ENCODE results near the gene MYL1.

MYL1 gene

GRCh38 chr2:210259687-210260086 lies 55.3 kb downstream of the MYL1 start:
- Histone ChIP-seq H3K9me3 (ENCODE audit: insufficient read depth, low read depth, low read length) (no peaks in the 10 kb centered on the region), H4K20me1 (ENCODE audit: insufficient read depth, low read length, poor library complexity, severe bottlenecking) (no peaks in the 10 kb centered on the region), H3K79me2 (ENCODE audit: insufficient read depth, low read length) (no peaks in the 10 kb centered on the region), H3K4me1 (ENCODE audit: insufficient read depth, low read length, poor library complexity, severe bottlenecking) (no peaks in the 10 kb centered on the region), H3K9me2 (replicated peaks; ENCODE audit: low read depth, low read length) (no peaks in the 10 kb centered on the region), H3F3A (ENCODE audit: low read depth) (no peaks in the 10 kb centered on the region), H3K4me3 (ENCODE audit: low read length, poor library complexity, severe bottlenecking) (no peak overlapping the region), H3K36me3 (ENCODE audit: insufficient read depth, low read length) (no peaks in the 10 kb centered on the region), H3K4me2 (ENCODE audit: low read depth, low read length, poor library complexity, severe bottlenecking) (no peak overlapping the region), H3K27me3 (ENCODE audit: insufficient read depth, low read length, poor library complexity, severe bottlenecking) (no peaks in the 10 kb centered on the region), H2AFZ (ENCODE audit: low read length) (no peak overlapping the region), H3K9ac (ENCODE audit: low read depth, low read length, poor library complexity, severe bottlenecking) (no peak overlapping the region)
- TF ChIP-seq, protein P1, sequence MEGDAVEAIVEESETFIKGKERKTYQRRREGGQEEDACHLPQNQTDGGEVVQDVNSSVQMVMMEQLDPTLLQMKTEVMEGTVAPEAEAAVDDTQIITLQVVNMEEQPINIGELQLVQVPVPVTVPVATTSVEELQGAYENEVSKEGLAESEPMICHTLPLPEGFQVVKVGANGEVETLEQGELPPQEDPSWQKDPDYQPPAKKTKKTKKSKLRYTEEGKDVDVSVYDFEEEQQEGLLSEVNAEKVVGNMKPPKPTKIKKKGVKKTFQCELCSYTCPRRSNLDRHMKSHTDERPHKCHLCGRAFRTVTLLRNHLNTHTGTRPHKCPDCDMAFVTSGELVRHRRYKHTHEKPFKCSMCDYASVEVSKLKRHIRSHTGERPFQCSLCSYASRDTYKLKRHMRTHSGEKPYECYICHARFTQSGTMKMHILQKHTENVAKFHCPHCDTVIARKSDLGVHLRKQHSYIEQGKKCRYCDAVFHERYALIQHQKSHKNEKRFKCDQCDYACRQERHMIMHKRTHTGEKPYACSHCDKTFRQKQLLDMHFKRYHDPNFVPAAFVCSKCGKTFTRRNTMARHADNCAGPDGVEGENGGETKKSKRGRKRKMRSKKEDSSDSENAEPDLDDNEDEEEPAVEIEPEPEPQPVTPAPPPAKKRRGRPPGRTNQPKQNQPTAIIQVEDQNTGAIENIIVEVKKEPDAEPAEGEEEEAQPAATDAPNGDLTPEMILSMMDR (conservative IDR thresholded peaks at IDR 0.05; ENCODE audit: low read length), result no peak
- no peak for TF ChIP-seq EZH2phosphoT487 (IDR thresholded peaks at IDR 0.05; ENCODE audit: borderline replicate concordance)

DNA sequence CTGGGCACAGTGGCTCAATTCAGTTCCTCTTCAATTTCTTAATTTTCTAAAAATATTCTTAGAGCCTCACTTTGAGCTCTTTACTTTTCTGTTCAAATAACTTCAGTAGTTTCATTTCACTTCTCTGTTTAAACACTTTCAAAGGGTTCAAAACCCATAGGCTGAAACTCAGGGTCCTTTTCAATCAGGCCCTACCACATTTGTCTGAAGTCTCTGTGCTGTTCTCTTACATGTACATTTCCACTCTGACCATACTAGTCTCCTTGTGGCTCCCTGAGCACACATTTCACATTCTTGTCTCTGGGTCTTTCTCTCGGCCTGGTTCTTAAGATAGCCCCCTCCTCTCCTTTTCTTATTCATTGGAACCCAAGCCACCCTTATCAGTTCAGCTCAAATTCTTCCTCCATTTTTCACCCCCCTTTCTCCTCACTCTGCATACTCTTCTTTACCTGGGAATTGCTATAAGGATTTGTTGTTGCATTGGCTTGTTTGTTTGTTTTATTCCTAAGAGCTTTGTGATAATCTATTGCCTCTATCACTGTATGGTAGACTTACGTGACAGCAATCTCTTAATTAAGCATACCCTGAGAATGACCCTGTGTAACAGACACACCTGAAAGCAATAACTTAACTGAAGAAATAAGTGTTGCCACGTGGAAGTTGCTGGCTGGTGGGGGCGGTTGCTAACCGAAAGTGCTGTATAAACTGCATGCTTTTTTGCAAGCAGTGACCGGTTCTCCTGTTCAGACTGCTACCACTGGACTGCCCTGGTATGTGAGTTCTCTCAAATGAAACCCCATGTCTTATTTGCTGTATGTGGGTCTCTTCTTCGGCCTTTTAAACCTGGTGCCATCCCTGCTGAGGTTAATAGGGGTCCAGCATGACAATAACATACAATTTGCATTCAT lies 62.0 kb downstream of the MYL1 start:
- H3K79me2 ChIP-seq (ENCODE audit: insufficient read depth, low read length), result no peaks in the 10 kb centered on the region
- H3K36me3 ChIP-seq (ENCODE audit: insufficient read depth, low read length), result no peaks in the 10 kb centered on the region
- no peaks in the 10 kb centered on the region for H4K20me1 ChIP-seq (ENCODE audit: insufficient read depth, low read length, poor library complexity, severe bottlenecking)
- no peaks in the 10 kb centered on the region for H3K4me1 ChIP-seq (ENCODE audit: insufficient read depth, low read length, poor library complexity, severe bottlenecking)
- no peak overlapping the region for H3K9ac ChIP-seq (ENCODE audit: low read depth, low read length, poor library complexity, severe bottlenecking)
- H3K4me2 ChIP-seq (ENCODE audit: low read depth, low read length, poor library complexity, severe bottlenecking), result no peak overlapping the region
- no peaks in the 10 kb centered on the region for H3F3A ChIP-seq (ENCODE audit: low read depth)
- TF ChIP-seq EZH2phosphoT487 (IDR thresholded peaks at IDR 0.05; ENCODE audit: borderline replicate concordance), result no peak
- TF ChIP-seq, protein P1 (conservative IDR thresholded peaks at IDR 0.05; ENCODE audit: low read length), result no peak
- no peak overlapping the region for H3K4me3 ChIP-seq (ENCODE audit: low read length, poor library complexity, severe bottlenecking)
- no peaks in the 10 kb centered on the region for H3K9me3 ChIP-seq (ENCODE audit: insufficient read depth, low read depth, low read length)
- H3K27me3 ChIP-seq (ENCODE audit: insufficient read depth, low read length, poor library complexity, severe bottlenecking), result no peaks in the 10 kb centered on the region
- no peaks in the 10 kb centered on the region for H3K9me2 ChIP-seq (replicated peaks; ENCODE audit: low read depth, low read length)
- no peak overlapping the region for H2AFZ ChIP-seq (ENCODE audit: low read length)

DNA sequence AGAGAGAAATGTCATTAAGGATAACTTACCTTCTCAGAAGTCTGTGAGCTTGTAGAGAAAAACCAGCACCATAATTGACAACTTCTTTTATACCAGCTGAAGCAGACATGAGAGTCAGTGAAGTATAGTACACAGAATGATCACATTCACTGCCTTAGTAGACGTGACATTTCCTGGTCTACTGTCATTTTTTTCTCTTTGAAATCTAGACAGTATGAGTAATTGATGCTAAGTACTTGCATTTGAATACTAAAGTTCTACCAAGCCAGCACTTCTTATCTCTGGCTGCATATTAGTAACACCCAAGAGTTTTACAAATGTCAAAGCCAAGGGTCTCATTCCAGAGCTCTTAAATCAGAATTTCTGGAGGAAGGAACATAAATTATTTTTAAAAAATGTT lies 64.4 kb downstream of the MYL1 start:
- H3K36me3 ChIP-seq (ENCODE audit: insufficient read depth, low read length), result no peaks in the 10 kb centered on the region
- no peaks in the 10 kb centered on the region for H3K27me3 ChIP-seq (ENCODE audit: insufficient read depth, low read length, poor library complexity, severe bottlenecking)
- no peak overlapping the region for H3K4me3 ChIP-seq (ENCODE audit: low read length, poor library complexity, severe bottlenecking)
- no peaks in the 10 kb centered on the region for H3K79me2 ChIP-seq (ENCODE audit: insufficient read depth, low read length)
- no peaks in the 10 kb centered on the region for H3F3A ChIP-seq (ENCODE audit: low read depth)
- no peak for TF ChIP-seq EZH2phosphoT487 (IDR thresholded peaks at IDR 0.05; ENCODE audit: borderline replicate concordance)
- TF ChIP-seq, protein P1 (conservative IDR thresholded peaks at IDR 0.05; ENCODE audit: low read length), result no peak
- no peaks in the 10 kb centered on the region for H4K20me1 ChIP-seq (ENCODE audit: insufficient read depth, low read length, poor library complexity, severe bottlenecking)
- no peak overlapping the region for H3K9ac ChIP-seq (ENCODE audit: low read depth, low read length, poor library complexity, severe bottlenecking)
- H3K9me3 ChIP-seq (ENCODE audit: insufficient read depth, low read depth, low read length), result no peaks in the 10 kb centered on the region
- H3K9me2 ChIP-seq (replicated peaks; ENCODE audit: low read depth, low read length), result no peaks in the 10 kb centered on the region
- no peak overlapping the region for H3K4me2 ChIP-seq (ENCODE audit: low read depth, low read length, poor library complexity, severe bottlenecking)
- H3K4me1 ChIP-seq (ENCODE audit: insufficient read depth, low read length, poor library complexity, severe bottlenecking), result no peaks in the 10 kb centered on the region
- no peak overlapping the region for H2AFZ ChIP-seq (ENCODE audit: low read length)
